ENCODE measurements around the gene CERS1.

GRCh38 chr19:18898081-18898606, 2.2 kb upstream of the CERS1 start:
- no peak for TF ChIP-seq POLR2AphosphoS5 (IDR thresholded peaks at IDR 0.05)
- no peak for TF ChIP-seq CTCF (IDR thresholded peaks at IDR 0.05)
- no peak for TF ChIP-seq POLR2A (IDR thresholded peaks at IDR 0.05)
- TF ChIP-seq EP300 (IDR thresholded peaks at IDR 0.05) = no peak
